C4-2B (cell line): ENCODE measurements around the gene AFMID.

Source experiments
- H3K27ac ChIP-seq: fragments of 450-650 bp; 2 replicates; pipeline ENCODE4 v1.5.1; 2017
- CTCF ChIP-seq: fragments of 450-650 bp; conservative IDR thresholded peaks from 2 replicates; pipeline ENCODE4 v1.5.1; 2017; ENCODE audit warnings: mild to moderate bottlenecking
- ZFX ChIP-seq: fragments of 450-650 bp; IDR thresholded peaks from 2 replicates; pipeline ENCODE4 v1.6.1; 2017

The AFMID gene

GRCh38 chr17:78249074-78249817, 62.1 kb downstream of the AFMID start:
- TF ChIP-seq CTCF = no peak
- no peak for TF ChIP-seq ZFX

GRCh38 chr17:78249818-78250806, 63.0 kb downstream of the AFMID start:
- TF ChIP-seq ZFX (no peak), CTCF (no peak)
- H3K27ac ChIP-seq = no peak overlapping the region

More at GRCh38 chr17:78249074-78249817, 62.1 kb downstream of the AFMID start:
- no peak overlapping the region for H3K27ac ChIP-seq

- TF ChIP-seq ZFX (no peak), CTCF (peak; percentile 100)
- H3K27ac ChIP-seq = no peak overlapping the region
These were observed 64.0 kb downstream of the AFMID start for GRCh38 chr17:78250891-78251772.

- TF ChIP-seq ZFX (no peak), CTCF (no peak)
- no peak overlapping the region for H3K27ac ChIP-seq
These were observed 64.6 kb downstream of the AFMID start for GRCh38 chr17:78251773-78252103.

- TF ChIP-seq ZFX (no peak), CTCF (no peak)
- no peak overlapping the region for H3K27ac ChIP-seq
These were observed 65.0 kb downstream of the AFMID start for GRCh38 chr17:78252111-78252634.

GRCh38 chr17:78252701-78253635, 65.8 kb downstream of the AFMID start:
- H3K27ac ChIP-seq = no peak overlapping the region
- TF ChIP-seq ZFX (no peak), CTCF (no peak)

GRCh38 chr17:78253636-78253945, 66.4 kb downstream of the AFMID start:
- peak overlapping the region; percentile 92 for H3K27ac ChIP-seq
